GM20431 (cell line): ENCODE measurements around the gene RUFY4.
"Not testable (repeated sequence)": the region's sequence is repeated elsewhere in the genome, so short reads cannot be mapped to it uniquely, and the experiment has no call there.

Source experiments
- in situ Hi-C: fragments of 300-500 bp; cut with MseI, MboI; formaldehyde crosslinking; loops from one replicate; pipeline ENCODE4 v1.15.0; 2020; ENCODE audit warnings: low sequenced_read_pairs; ENCODE audit not compliant: unreplicated experiment

RUFY4 gene

GRCh38 chr2:218077464-218078216 lies 8.6 kb downstream of the RUFY4 start:
- in situ Hi-C loops = no loop called here

GRCh38 chr2:218079943-218080913 lies 11.2 kb downstream of the RUFY4 start:
- in situ Hi-C loops = no loop called here

- in situ Hi-C loops = no loop called here
These were observed 12.0 kb downstream of the RUFY4 start for GRCh38 chr2:218081063-218081462.

- in situ Hi-C loops = no loop called here
These were observed 12.6 kb downstream of the RUFY4 start for GRCh38 chr2:218081695-218082094.

GRCh38 chr2:218082586-218083351 lies 13.7 kb downstream of the RUFY4 start:
- in situ Hi-C loops = no loop called here

GRCh38 chr2:218083352-218083676 lies 14.3 kb downstream of the RUFY4 start:
- in situ Hi-C loops = no loop called here

GRCh38 chr2:218086478-218086877 lies 17.4 kb downstream of the RUFY4 start:
- in situ Hi-C loops = no loop called here

GRCh38 chr2:218089259-218089658 lies 20.2 kb downstream of the RUFY4 start:
- in situ Hi-C loops = no loop called here

GRCh38 chr2:218091746-218092145 lies 22.7 kb downstream of the RUFY4 start:
- in situ Hi-C loops = no loop called here

GRCh38 chr2:218093879-218094278 lies 24.8 kb downstream of the RUFY4 start:
- in situ Hi-C loops = no loop called here

- in situ Hi-C loops = no loop called here
These were observed 26.8 kb downstream of the RUFY4 start for GRCh38 chr2:218095853-218096252.

- in situ Hi-C loops = no loop called here
These were observed 28.9 kb downstream of the RUFY4 start for GRCh38 chr2:218097975-218098374.

GRCh38 chr2:218108834-218109233 lies 39.8 kb downstream of the RUFY4 start:
- in situ Hi-C loops = not testable (repeated sequence)

- in situ Hi-C loops = not testable (repeated sequence)
These were observed 52.7 kb downstream of the RUFY4 start for GRCh38 chr2:218121789-218122188.

- in situ Hi-C loops = not testable (repeated sequence)
These were observed 53.2 kb downstream of the RUFY4 start for GRCh38 chr2:218122286-218122685.

- in situ Hi-C loops = no loop called here
These were observed 54.9 kb downstream of the RUFY4 start for GRCh38 chr2:218123986-218124385.

- in situ Hi-C loops = no loop called here
These were observed 56.0 kb downstream of the RUFY4 start for GRCh38 chr2:218125095-218125494.

- in situ Hi-C loops = no loop called here
These were observed 56.6 kb downstream of the RUFY4 start, which contains the start of gene CXCR2 for GRCh38 chr2:218125626-218126080. TSS of gene CXCR2 (plus strand) at chr2:218126028. CDS start at chr2:218134802, 8,774 bp downstream.

GRCh38 chr2:218127929-218128455 lies 58.9 kb downstream of the RUFY4 start:
- in situ Hi-C loops = no loop called here
